Measurements from ENCODE around the gene RMRP.
A peak's percentile ranks its signal among the peaks of the same experiment; 100 is the strongest.

Gene RMRP

GRCh38 chr9:35657546-35658136 is at the start of gene RMRP:
TSS of gene RMRP (minus strand) at chr9:35658019.
- peak; percentile 94 for DNase-seq

GRCh38 chr9:35706951-35707350 is 49.1 kb upstream of the RMRP start:
- no peak for DNase-seq

- DNase-seq: no peak
Measured at GRCh38 chr9:35705836-35706430, 48.1 kb upstream of the RMRP start.

GRCh38 chr9:35705372-35705771 is 47.6 kb upstream of the RMRP start:
- DNase-seq: no peak

GRCh38 chr9:35703906-35704672 is 46.3 kb upstream of the RMRP start:
- DNase-seq: no peak

GRCh38 chr9:35702696-35703095 is 44.9 kb upstream of the RMRP start:
- no peak for DNase-seq

- no peak for DNase-seq
Measured at GRCh38 chr9:35700942-35701341, 43.1 kb upstream of the RMRP start.

- DNase-seq: no peak
Measured at GRCh38 chr9:35700031-35700430, 42.2 kb upstream of the RMRP start.

GRCh38 chr9:35698231-35698630 is 40.4 kb upstream of the RMRP start:
- DNase-seq: no peak

- DNase-seq: no peak
Measured at GRCh38 chr9:35697486-35697885, 39.7 kb upstream of the RMRP start.

- peak; percentile 71 for DNase-seq
Measured at GRCh38 chr9:35696520-35697215, 38.8 kb upstream of the RMRP start.

- no peak for DNase-seq
Measured at GRCh38 chr9:35695943-35696401, 38.2 kb upstream of the RMRP start.

- no peak for DNase-seq
Measured at GRCh38 chr9:35691757-35692301, 34.0 kb upstream of the RMRP start.

GRCh38 chr9:35691334-35691650 is 33.5 kb upstream of the RMRP start:
- DNase-seq: no peak

- DNase-seq: peak; percentile 35
Measured at GRCh38 chr9:35690614-35691333, 33.0 kb upstream of the RMRP start.

GRCh38 chr9:35690294-35690613 is 32.4 kb upstream of the RMRP start:
- DNase-seq: no peak

- DNase-seq: no peak
Measured at GRCh38 chr9:35689542-35690293, 31.9 kb upstream of the RMRP start, which contains the start of gene TPM2. TSS of gene TPM2 (minus strand) at chr9:35689925. CDS start at chr9:35689817, 108 bp downstream.

GRCh38 chr9:35688558-35689541 is 31.0 kb upstream of the RMRP start:
- DNase-seq: no peak

- no peak for DNase-seq
Measured at GRCh38 chr9:35687972-35688557, 30.2 kb upstream of the RMRP start.

GRCh38 chr9:35687306-35687705 is 29.5 kb upstream of the RMRP start:
- no peak for DNase-seq
